GM10266 (cell line): Measurements from ENCODE around the gene RCOR1.

ENCODE experiments used
- DNase-seq: peaks from one replicate; pipeline ENCODE4 v3.0.0; 2012; ENCODE audit errors: extremely low spot score
- TF ChIP-seq, protein P1 (sequence below): IDR thresholded peaks from 2 replicates; pipeline ENCODE4 v1.5.1; 2012; ENCODE audit warnings: mild to moderate bottlenecking, low read depth; ENCODE audit not compliant: control insufficient read depth, insufficient read depth; ENCODE audit errors: missing control alignments

Gene RCOR1

DNA sequence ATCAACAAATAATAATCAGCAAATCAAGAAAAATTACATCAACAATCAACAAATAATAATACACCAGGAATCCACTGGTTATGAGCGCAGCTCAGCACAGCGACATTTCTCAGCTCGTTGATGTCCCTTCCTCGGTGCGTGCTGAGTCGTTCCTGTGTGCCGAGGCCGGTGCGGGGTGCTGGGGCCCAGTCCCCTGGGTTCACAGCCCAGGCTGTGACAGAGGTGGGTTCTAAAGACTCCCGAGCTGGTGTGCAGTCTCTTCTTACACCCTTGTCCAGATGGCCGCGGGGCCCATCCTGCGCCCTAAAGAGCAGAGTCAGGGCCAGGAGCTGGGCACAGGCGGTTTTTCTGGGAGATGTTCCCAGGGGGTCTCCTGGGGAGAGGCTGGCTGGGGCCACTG is 157.9 kb downstream of the RCOR1 start:
- no peak for DNase-seq
- TF ChIP-seq, protein P1, sequence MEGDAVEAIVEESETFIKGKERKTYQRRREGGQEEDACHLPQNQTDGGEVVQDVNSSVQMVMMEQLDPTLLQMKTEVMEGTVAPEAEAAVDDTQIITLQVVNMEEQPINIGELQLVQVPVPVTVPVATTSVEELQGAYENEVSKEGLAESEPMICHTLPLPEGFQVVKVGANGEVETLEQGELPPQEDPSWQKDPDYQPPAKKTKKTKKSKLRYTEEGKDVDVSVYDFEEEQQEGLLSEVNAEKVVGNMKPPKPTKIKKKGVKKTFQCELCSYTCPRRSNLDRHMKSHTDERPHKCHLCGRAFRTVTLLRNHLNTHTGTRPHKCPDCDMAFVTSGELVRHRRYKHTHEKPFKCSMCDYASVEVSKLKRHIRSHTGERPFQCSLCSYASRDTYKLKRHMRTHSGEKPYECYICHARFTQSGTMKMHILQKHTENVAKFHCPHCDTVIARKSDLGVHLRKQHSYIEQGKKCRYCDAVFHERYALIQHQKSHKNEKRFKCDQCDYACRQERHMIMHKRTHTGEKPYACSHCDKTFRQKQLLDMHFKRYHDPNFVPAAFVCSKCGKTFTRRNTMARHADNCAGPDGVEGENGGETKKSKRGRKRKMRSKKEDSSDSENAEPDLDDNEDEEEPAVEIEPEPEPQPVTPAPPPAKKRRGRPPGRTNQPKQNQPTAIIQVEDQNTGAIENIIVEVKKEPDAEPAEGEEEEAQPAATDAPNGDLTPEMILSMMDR, result no peak

GRCh38 chr14:102751088-102751487 is 158.6 kb downstream of the RCOR1 start:
- DNase-seq, result no peak
- TF ChIP-seq, protein P1, result no peak

GRCh38 chr14:102752239-102752847 is 159.9 kb downstream of the RCOR1 start:
- TF ChIP-seq, protein P1, result no peak
- DNase-seq, result no peak

DNA sequence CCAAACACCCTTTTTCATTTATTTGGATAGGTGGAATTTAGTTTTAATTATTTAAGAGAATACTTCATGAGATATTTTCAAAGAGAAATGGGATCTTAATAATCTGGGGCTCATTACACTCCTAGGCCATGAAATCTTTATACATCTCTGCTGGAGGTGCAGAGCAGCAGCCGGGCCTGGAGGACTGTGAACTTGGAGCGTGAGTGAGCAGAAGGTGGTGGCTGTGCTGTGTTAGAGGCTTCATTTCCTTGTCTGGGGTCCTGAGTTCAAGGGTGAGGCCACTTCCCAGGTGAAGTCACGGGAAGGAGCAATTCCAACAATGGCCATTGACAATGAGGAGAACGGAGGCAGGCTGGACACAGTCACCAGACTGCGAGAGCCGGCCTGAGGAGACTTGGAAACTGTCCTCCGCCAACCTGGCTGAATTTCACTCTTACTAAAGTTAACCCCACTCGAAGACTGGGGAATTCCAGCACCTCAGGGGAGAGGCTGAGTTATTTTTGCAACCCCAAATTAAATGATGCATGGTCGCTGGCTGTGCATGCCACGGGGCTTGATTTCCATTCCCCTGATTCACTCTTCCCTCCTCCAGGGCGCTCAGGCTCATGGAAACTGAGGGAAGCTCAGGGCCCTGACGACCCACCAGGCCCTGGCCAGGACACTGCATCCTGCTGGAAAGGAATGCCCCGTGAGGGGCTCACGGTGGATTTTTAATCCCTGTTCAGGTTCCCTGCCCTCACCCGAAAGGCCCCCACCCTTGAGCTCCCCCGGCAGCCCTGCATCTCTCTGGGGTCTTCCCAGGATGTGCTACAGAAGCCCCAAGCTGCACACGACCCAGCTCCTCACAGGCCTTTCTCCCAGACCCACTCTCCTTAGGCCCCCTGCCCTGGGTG is 162.2 kb downstream of the RCOR1 start:
- TF ChIP-seq, protein P1, result no peak
- peak; percentile 80 for DNase-seq

- no peak for DNase-seq
- TF ChIP-seq, protein P1, result no peak
Observed at GRCh38 chr14:102757646-102758045, 165.2 kb downstream of the RCOR1 start.

DNA sequence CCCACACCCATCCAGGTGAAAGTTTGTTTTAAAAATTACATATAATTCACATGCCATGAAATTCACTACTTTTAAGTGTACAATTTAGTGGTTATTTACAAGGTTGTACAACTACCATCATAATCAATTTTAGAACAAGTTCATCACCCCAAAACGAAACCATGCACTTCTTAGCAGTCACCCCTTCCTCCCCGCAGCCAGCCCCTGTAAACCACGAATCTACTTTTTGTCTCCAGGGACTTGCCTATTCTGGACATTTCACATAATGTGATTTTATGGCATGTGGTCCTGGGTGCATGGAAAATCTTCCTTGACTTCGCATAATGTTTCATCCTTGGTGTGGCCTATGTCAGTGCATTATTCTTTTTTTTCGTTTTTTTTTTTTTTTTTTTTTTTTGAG is 165.6 kb downstream of the RCOR1 start:
- TF ChIP-seq, protein P1, result no peak
- DNase-seq, result no peak
